ENCODE data around the gene KIRREL3.

The KIRREL3 gene

DNA sequence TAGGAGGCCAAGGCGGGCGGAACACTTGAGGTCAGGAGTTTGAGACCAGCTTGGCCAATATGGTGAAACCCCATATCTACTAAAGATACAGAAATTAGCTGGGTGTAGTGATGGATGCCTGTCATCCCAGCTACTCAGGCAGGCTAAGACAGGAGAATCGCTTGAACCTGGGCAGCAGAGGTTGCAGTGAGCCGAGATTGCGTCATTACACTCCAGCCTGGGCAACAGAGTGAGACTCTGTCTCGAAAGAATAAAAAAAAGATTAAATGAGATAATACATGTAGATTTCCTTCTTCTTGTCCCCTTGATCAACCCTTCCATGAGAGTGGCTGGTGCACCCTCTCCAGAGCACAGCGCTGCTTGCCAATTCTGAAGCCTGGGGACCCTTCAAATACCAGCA lies 538.1 kb downstream of the KIRREL3 start:
- no CpG with 5 or more reads among the region's 7 CpGs for WGBS (ENCODE audit: extremely low coverage, insufficient coverage, low lambda C conversion rate)

GRCh38 chr11:126461996-126462395 lies 538.6 kb downstream of the KIRREL3 start:
- Histone ChIP-seq H2BK5ac (ENCODE audit: low read length) (no peak overlapping the region), H3K27me3 (ENCODE audit: insufficient read depth, low read length, poor library complexity) (no peaks in the 10 kb centered on the region), H3K9ac (ENCODE audit: low read length) (no peak overlapping the region), H3K79me2 (ENCODE audit: control insufficient read depth, insufficient read depth, low read length) (no peaks in the 10 kb centered on the region), H3K56ac (ENCODE audit: low read length) (no peak overlapping the region), H3K4me3 (ENCODE audit: low read length) (no peak overlapping the region), H2BK120ac (ENCODE audit: low read depth, low read length) (no peak overlapping the region), H2BK15ac (replicated peaks; ENCODE audit: low read depth) (no peak overlapping the region), H3K36me3 (ENCODE audit: control insufficient read depth, insufficient read depth, low read length) (no peaks in the 10 kb centered on the region), H4K8ac (ENCODE audit: low read depth, low read length) (no peak overlapping the region), H3K4me1 (ENCODE audit: control insufficient read depth, low read depth, low read length) (no peaks in the 10 kb centered on the region), H3K79me1 (ENCODE audit: low read length) (no peaks in the 10 kb centered on the region), H3K4me2 (ENCODE audit: low read length) (no peak overlapping the region), H3K4ac (ENCODE audit: low read depth, low read length) (no peak overlapping the region), H3K18ac (ENCODE audit: low read length) (no peak overlapping the region), H4K5ac (ENCODE audit: low read length) (no peak overlapping the region), H3K23ac (ENCODE audit: low read length) (no peak overlapping the region), H2AK5ac (ENCODE audit: low read length) (no peak overlapping the region), H3K27ac (ENCODE audit: low read depth, low read length) (no peak overlapping the region)
- no CpG with 5 or more reads among the region's 6 CpGs for WGBS (ENCODE audit: extremely low coverage, insufficient coverage, low lambda C conversion rate)
- no peak for DNase-seq

More for the DNA sequence above, 538.1 kb downstream of the KIRREL3 start:
- Histone ChIP-seq H3K4me2 (ENCODE audit: low read length) (no peak overlapping the region), H3K18ac (ENCODE audit: low read length) (no peak overlapping the region), H3K4me1 (ENCODE audit: control insufficient read depth, low read depth, low read length) (no peaks in the 10 kb centered on the region), H3K27me3 (ENCODE audit: insufficient read depth, low read length, poor library complexity) (no peaks in the 10 kb centered on the region), H3K4me3 (ENCODE audit: low read length) (no peak overlapping the region), H3K36me3 (ENCODE audit: control insufficient read depth, insufficient read depth, low read length) (no peaks in the 10 kb centered on the region), H3K56ac (ENCODE audit: low read length) (no peak overlapping the region), H3K4ac (ENCODE audit: low read depth, low read length) (no peak overlapping the region), H3K9ac (ENCODE audit: low read length) (no peak overlapping the region), H3K79me1 (ENCODE audit: low read length) (no peaks in the 10 kb centered on the region), H2BK5ac (ENCODE audit: low read length) (no peak overlapping the region), H4K5ac (ENCODE audit: low read length) (no peak overlapping the region), H2BK15ac (replicated peaks; ENCODE audit: low read depth) (no peak overlapping the region), H3K23ac (ENCODE audit: low read length) (no peak overlapping the region), H2BK120ac (ENCODE audit: low read depth, low read length) (no peak overlapping the region), H2AK5ac (ENCODE audit: low read length) (no peak overlapping the region), H4K8ac (ENCODE audit: low read depth, low read length) (no peak overlapping the region), H3K79me2 (ENCODE audit: control insufficient read depth, insufficient read depth, low read length) (no peaks in the 10 kb centered on the region), H3K27ac (ENCODE audit: low read depth, low read length) (no peak overlapping the region)
- DNase-seq: no peak

DNA sequence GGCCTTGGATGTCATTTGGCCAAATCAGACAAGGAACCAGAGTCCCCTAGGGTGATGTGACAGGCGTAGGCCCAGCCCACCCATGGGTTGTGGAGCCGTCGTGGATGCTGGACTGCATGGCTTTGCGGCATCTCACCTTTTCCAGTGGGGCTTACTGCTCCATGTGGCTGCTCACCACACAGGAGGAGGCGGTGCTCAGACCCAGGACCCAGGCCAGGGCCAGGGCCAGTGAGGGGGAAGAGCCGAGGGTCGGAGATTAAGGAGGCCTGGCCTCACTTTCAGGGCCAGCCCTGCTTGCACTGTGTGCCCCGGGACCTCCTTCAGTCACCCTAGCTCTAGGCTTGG lies 539.5 kb downstream of the KIRREL3 start:
- no peak overlapping the region for H2BK15ac ChIP-seq (replicated peaks; ENCODE audit: low read depth)
- H3K4me2 ChIP-seq (ENCODE audit: low read length): no peak overlapping the region
- no peaks in the 10 kb centered on the region for H3K36me3 ChIP-seq (ENCODE audit: control insufficient read depth, insufficient read depth, low read length)
- H2AK5ac ChIP-seq (ENCODE audit: low read length): no peak overlapping the region
- no peak overlapping the region for H2BK5ac ChIP-seq (ENCODE audit: low read length)
- no peak overlapping the region for H3K9ac ChIP-seq (ENCODE audit: low read length)
- H3K4me1 ChIP-seq (ENCODE audit: control insufficient read depth, low read depth, low read length): no peaks in the 10 kb centered on the region
- H3K18ac ChIP-seq (ENCODE audit: low read length): no peak overlapping the region
- no peak overlapping the region for H2BK120ac ChIP-seq (ENCODE audit: low read depth, low read length)
- H3K27ac ChIP-seq (ENCODE audit: low read depth, low read length): no peak overlapping the region
- H4K5ac ChIP-seq (ENCODE audit: low read length): no peak overlapping the region
- no peak overlapping the region for H3K56ac ChIP-seq (ENCODE audit: low read length)
- no peaks in the 10 kb centered on the region for H3K27me3 ChIP-seq (ENCODE audit: insufficient read depth, low read length, poor library complexity)
- no peak overlapping the region for H4K8ac ChIP-seq (ENCODE audit: low read depth, low read length)
- no peak overlapping the region for H3K4ac ChIP-seq (ENCODE audit: low read depth, low read length)
- H3K4me3 ChIP-seq (ENCODE audit: low read length): no peak overlapping the region
- H3K79me1 ChIP-seq (ENCODE audit: low read length): no peaks in the 10 kb centered on the region
- WGBS (ENCODE audit: extremely low coverage, insufficient coverage, low lambda C conversion rate): no CpG with 5 or more reads among the region's 8 CpGs
- H3K79me2 ChIP-seq (ENCODE audit: control insufficient read depth, insufficient read depth, low read length): no peaks in the 10 kb centered on the region
- H3K23ac ChIP-seq (ENCODE audit: low read length): no peak overlapping the region
- DNase-seq: no peak

DNA sequence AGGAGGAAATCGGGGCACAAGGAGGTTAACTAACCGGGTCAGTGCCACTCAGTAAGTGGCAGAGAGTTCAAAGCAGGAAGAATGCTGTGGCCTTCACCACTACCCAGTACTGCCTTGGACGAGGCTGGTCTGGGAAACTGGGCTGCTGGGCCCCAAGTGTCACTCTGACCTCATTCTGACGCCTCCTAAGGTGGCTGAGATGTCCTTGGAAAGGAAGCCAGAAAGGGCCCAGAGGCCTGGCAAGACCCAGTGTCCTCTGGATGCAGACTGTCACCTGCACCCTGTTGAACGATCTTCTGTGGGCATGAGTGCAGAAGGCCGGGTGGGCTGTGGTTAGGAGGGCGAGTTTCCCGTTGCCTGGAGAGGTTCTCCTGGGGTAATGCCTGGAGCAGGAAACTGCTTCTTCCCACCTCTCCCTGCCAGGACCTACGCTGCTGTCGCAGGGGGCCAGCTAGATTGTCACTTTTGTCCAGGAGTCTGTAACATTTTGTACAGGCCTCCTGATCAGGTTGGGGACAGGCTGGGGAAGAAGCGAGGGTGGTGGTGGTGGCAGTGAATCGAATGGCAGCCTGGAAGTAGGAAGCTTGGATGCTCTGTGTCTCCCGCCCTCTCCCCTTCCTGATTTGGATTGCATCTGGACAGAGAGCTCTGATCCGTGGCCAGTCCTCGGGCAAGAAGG lies 540.0 kb downstream of the KIRREL3 start:
- no CpG with 5 or more reads among the region's 15 CpGs for WGBS (ENCODE audit: extremely low coverage, insufficient coverage, low lambda C conversion rate)

GRCh38 chr11:126459691-126460281 lies 540.8 kb downstream of the KIRREL3 start:
- Histone ChIP-seq H3K56ac (ENCODE audit: low read length) (no peak overlapping the region), H4K5ac (ENCODE audit: low read length) (no peak overlapping the region), H4K8ac (ENCODE audit: low read depth, low read length) (no peak overlapping the region), H3K79me2 (ENCODE audit: control insufficient read depth, insufficient read depth, low read length) (no peaks in the 10 kb centered on the region), H3K4me1 (ENCODE audit: control insufficient read depth, low read depth, low read length) (no peaks in the 10 kb centered on the region), H3K4me3 (ENCODE audit: low read length) (no peak overlapping the region), H3K4ac (ENCODE audit: low read depth, low read length) (no peak overlapping the region), H3K23ac (ENCODE audit: low read length) (no peak overlapping the region), H3K4me2 (ENCODE audit: low read length) (no peak overlapping the region), H3K27ac (ENCODE audit: low read depth, low read length) (no peak overlapping the region), H3K18ac (ENCODE audit: low read length) (no peak overlapping the region), H3K79me1 (ENCODE audit: low read length) (no peaks in the 10 kb centered on the region), H2BK5ac (ENCODE audit: low read length) (no peak overlapping the region), H2BK15ac (replicated peaks; ENCODE audit: low read depth) (no peak overlapping the region), H2AK5ac (ENCODE audit: low read length) (no peak overlapping the region), H2BK120ac (ENCODE audit: low read depth, low read length) (no peak overlapping the region), H3K27me3 (ENCODE audit: insufficient read depth, low read length, poor library complexity) (no peaks in the 10 kb centered on the region), H3K36me3 (ENCODE audit: control insufficient read depth, insufficient read depth, low read length) (no peaks in the 10 kb centered on the region), H3K9ac (ENCODE audit: low read length) (no peak overlapping the region)
- DNase-seq: no peak
- no CpG with 5 or more reads among the region's 10 CpGs for WGBS (ENCODE audit: extremely low coverage, insufficient coverage, low lambda C conversion rate)

More for the DNA sequence above, 540.0 kb downstream of the KIRREL3 start:
- Histone ChIP-seq H3K18ac (ENCODE audit: low read length) (no peak overlapping the region), H2BK15ac (replicated peaks; ENCODE audit: low read depth) (no peak overlapping the region), H4K8ac (ENCODE audit: low read depth, low read length) (no peak overlapping the region), H3K9ac (ENCODE audit: low read length) (no peak overlapping the region), H3K4me2 (ENCODE audit: low read length) (no peak overlapping the region), H3K79me1 (ENCODE audit: low read length) (no peaks in the 10 kb centered on the region), H3K27me3 (ENCODE audit: insufficient read depth, low read length, poor library complexity) (no peaks in the 10 kb centered on the region), H4K5ac (ENCODE audit: low read length) (no peak overlapping the region), H3K23ac (ENCODE audit: low read length) (no peak overlapping the region), H2AK5ac (ENCODE audit: low read length) (no peak overlapping the region), H3K4me3 (ENCODE audit: low read length) (no peak overlapping the region), H3K4me1 (ENCODE audit: control insufficient read depth, low read depth, low read length) (no peaks in the 10 kb centered on the region), H2BK120ac (ENCODE audit: low read depth, low read length) (no peak overlapping the region), H3K4ac (ENCODE audit: low read depth, low read length) (no peak overlapping the region), H3K79me2 (ENCODE audit: control insufficient read depth, insufficient read depth, low read length) (no peaks in the 10 kb centered on the region), H3K27ac (ENCODE audit: low read depth, low read length) (no peak overlapping the region), H3K56ac (ENCODE audit: low read length) (no peak overlapping the region), H3K36me3 (ENCODE audit: control insufficient read depth, insufficient read depth, low read length) (no peaks in the 10 kb centered on the region), H2BK5ac (ENCODE audit: low read length) (peak overlapping the region; percentile 11)
- no peak for DNase-seq

- Histone ChIP-seq H3K23ac (ENCODE audit: low read length) (no peak overlapping the region), H2BK15ac (replicated peaks; ENCODE audit: low read depth) (no peak overlapping the region), H2BK5ac (ENCODE audit: low read length) (no peak overlapping the region), H3K9ac (ENCODE audit: low read length) (no peak overlapping the region), H3K79me1 (ENCODE audit: low read length) (no peaks in the 10 kb centered on the region), H2AK5ac (ENCODE audit: low read length) (no peak overlapping the region), H3K36me3 (ENCODE audit: control insufficient read depth, insufficient read depth, low read length) (no peaks in the 10 kb centered on the region), H4K5ac (ENCODE audit: low read length) (no peak overlapping the region), H3K4me2 (ENCODE audit: low read length) (no peak overlapping the region), H3K4me1 (ENCODE audit: control insufficient read depth, low read depth, low read length) (no peaks in the 10 kb centered on the region), H3K4ac (ENCODE audit: low read depth, low read length) (no peak overlapping the region), H4K8ac (ENCODE audit: low read depth, low read length) (no peak overlapping the region), H3K4me3 (ENCODE audit: low read length) (no peak overlapping the region), H3K56ac (ENCODE audit: low read length) (no peak overlapping the region), H3K27ac (ENCODE audit: low read depth, low read length) (no peak overlapping the region), H3K18ac (ENCODE audit: low read length) (no peak overlapping the region), H3K27me3 (ENCODE audit: insufficient read depth, low read length, poor library complexity) (no peaks in the 10 kb centered on the region), H3K79me2 (ENCODE audit: control insufficient read depth, insufficient read depth, low read length) (no peaks in the 10 kb centered on the region), H2BK120ac (ENCODE audit: low read depth, low read length) (no peak overlapping the region)
- no peak for DNase-seq
- WGBS (ENCODE audit: extremely low coverage, insufficient coverage, low lambda C conversion rate): no CpG with 5 or more reads among the region's 8 CpGs
Observed at GRCh38 chr11:126457817-126458216, 542.8 kb downstream of the KIRREL3 start.
